Measurements from ENCODE around the gene SLC15A3. TPM values are rescaled to one million over a fixed set of nuclear protein-coding genes. Genes with fewer than 3 reads are reported as not detected.
A peak's percentile ranks its signal among the peaks of the same experiment; 100 is the strongest.

Gene SLC15A3
- total RNA-seq (100 to 1,000 TPM in 1 of 5 experiments, 10 to 100 TPM in 3, 1 to 10 TPM in 1; 2.9 to 101 (median 10.8) TPM), polyA plus RNA-seq (1 to 10 TPM in 1 of 2 donors, under 1 TPM in 1; 0.85 to 2.6 TPM), total RNA-seq (12.2 reads per million, percentile 40 among the genes with 10 or more reads in this experiment)

DNA sequence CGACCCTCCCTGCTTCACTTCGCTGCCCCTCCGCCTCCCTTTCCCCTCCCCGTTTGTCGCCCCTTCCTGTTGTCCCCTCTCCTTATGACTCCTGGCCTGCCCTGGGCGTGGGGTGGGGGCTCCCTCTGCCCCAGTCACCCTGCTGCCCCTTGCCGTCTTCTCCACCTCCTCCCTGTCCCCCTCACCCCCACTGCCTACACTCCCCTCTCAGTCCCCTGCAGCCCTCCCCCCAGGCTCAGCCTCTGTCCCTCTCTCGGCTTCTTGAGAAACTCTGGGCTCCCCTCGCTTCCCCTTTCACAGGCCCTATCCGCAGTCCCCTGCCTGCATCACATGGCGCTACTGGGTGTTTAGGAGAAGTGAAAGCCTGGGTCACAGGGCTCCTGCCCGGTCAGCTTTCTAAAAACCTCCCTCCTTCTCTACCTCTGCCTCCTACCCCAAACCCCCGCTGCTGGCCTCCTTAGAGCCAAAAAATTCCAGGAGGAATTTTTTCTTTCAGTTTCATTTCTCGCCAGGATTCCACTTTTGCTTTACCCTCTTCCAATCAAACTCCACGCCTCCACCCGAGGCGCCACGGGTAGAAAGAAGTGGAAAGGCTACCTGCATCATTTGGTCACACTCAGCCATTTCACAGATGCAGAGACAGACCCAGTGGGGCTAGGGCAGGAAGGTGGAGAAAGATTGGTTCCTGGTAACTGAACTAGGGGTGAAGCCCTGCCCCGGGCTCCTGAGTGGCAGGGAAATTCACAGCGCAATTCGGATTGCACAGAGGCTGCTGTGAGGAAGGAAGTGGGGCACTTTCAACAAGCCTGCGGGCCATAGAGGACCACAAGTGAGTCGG lies at the start of gene SLC15A3:
Gene SLC15A3, minus strand, starts transcription at position 273 of the 838 bp plus-strand sequence. CDS start 625 bp downstream, outside the sequence.
- CTCF ChIA-PET = no interaction called here

GRCh38 chr11:61000426-61000825 lies 48.5 kb upstream of the SLC15A3 start:
- intact Hi-C loops (cut with micrococcal nuclease) = no loop called here
- peaks cover 0 to 38% (median 25%) of the 10 kb centered on the region in 5 donors for H3K36me3 Mint-ChIP-seq
- Histone ChIP-seq H3K4me1 (ENCODE audit: control insufficient read depth in 2 of 2, insufficient read depth in 2 of 2, low read length in 2 of 2) (peaks cover 16 to 52% of the 10 kb centered on the region in 2 donors), H3K27ac (ENCODE audit: low read depth, low read length) (peak overlapping the region; percentile 46), H3K36me3 (ENCODE audit: control insufficient read depth in 2 of 3, insufficient read depth in 3 of 3, low read length in 3 of 3) (peaks cover 0 to 41% (median 8%) of the 10 kb centered on the region in 3 experiments), H3K9me3 (ENCODE audit: control insufficient read depth in 2 of 3, low read length in 3 of 3) (no peaks in the 10 kb centered on the region), H3K27me3 (ENCODE audit: control insufficient read depth in 2 of 2, insufficient read depth in 2 of 2, low read length in 2 of 2) (no peaks in the 10 kb centered on the region), H3K4me3 (ENCODE audit: low read length) (no peak overlapping the region)
- H3K27ac Mint-ChIP-seq = peak overlapping the region; percentile 48 to 97 (median 81)
- ChIA-PET CTCF (interaction anchor here (1.0 kb wide), 1 partner anchor 14 kb away, joined by 4 read pairs; no protein-coding TSS in a partner anchor), POLR2A (interaction anchor here (0.7 to 0.8 kb wide), 3 partner anchors 16 to 90 kb away, joined by 3 read pairs; no protein-coding TSS in a partner anchor)
- peaks cover 47 to 93% (median 85%) of the 10 kb centered on the region in 7 donors for H3K4me1 Mint-ChIP-seq
- H3K9me3 Mint-ChIP-seq = peaks cover 0 to 3% (median 0%) of the 10 kb centered on the region in 11 donors
- ATAC-seq (no peak), DNase-seq (no peak)
- peak overlapping the region in 7 of 10 donors; percentile 17 to 64 (median 35) for H3K4me3 Mint-ChIP-seq
- no peaks in the 10 kb centered on the region for H3K27me3 Mint-ChIP-seq

More for the DNA sequence above, at the start of gene SLC15A3:
- peak; percentile 73 for ATAC-seq
- Histone ChIP-seq H3K9me3 (ENCODE audit: control insufficient read depth in 2 of 3, low read length in 3 of 3) (no peaks in the 10 kb centered on the region), H3K27me3 (ENCODE audit: control insufficient read depth in 2 of 2, insufficient read depth in 2 of 2, low read length in 2 of 2) (no peaks in the 10 kb centered on the region), H3K4me3 (ENCODE audit: low read length) (peak within 1 kb of the TSS; percentile 58), H3K36me3 (ENCODE audit: control insufficient read depth in 2 of 3, insufficient read depth in 3 of 3, low read length in 3 of 3) (no peaks in the 10 kb centered on the region), H3K4me1 (ENCODE audit: control insufficient read depth in 2 of 2, insufficient read depth in 2 of 2, low read length in 2 of 2) (peaks cover 0 to 21% of the 10 kb centered on the region in 2 donors), H3K27ac (ENCODE audit: low read depth, low read length) (peak within 1 kb of the TSS; percentile 67)
- Mint-ChIP-seq H3K4me3 (peak within 1 kb of the TSS; percentile 83 to 96 (median 90)), H3K4me1 (peaks cover 16 to 44% (median 40%) of the 10 kb centered on the region in 7 donors), H3K27ac (peak within 1 kb of the TSS; percentile 81 to 97 (median 96)), H3K27me3 (peaks cover 0 to 44% (median 0%) of the 10 kb centered on the region in 5 donors), H3K36me3 (peaks cover 0 to 4% (median 0%) of the 10 kb centered on the region in 5 donors), H3K9me3 (peaks cover 0 to 1% (median 0%) of the 10 kb centered on the region in 11 donors)
- DNase-seq = peak in 7 of 9 donors; percentile 55 to 66 (median 64)
- intact Hi-C loops (cut with micrococcal nuclease) = loop anchor here in 1 of 2 donors (1.0 to 2.0 kb wide), 2 partner anchors 37 to 111 kb away; no protein-coding TSS in a partner anchor
- POLR2A ChIA-PET = interaction anchor here (1.4 to 4.5 kb wide), 2 partner anchors 19 to 44 kb away, joined by 3 to 16 read pairs; partner anchors contain the start of gene CD6

DNA sequence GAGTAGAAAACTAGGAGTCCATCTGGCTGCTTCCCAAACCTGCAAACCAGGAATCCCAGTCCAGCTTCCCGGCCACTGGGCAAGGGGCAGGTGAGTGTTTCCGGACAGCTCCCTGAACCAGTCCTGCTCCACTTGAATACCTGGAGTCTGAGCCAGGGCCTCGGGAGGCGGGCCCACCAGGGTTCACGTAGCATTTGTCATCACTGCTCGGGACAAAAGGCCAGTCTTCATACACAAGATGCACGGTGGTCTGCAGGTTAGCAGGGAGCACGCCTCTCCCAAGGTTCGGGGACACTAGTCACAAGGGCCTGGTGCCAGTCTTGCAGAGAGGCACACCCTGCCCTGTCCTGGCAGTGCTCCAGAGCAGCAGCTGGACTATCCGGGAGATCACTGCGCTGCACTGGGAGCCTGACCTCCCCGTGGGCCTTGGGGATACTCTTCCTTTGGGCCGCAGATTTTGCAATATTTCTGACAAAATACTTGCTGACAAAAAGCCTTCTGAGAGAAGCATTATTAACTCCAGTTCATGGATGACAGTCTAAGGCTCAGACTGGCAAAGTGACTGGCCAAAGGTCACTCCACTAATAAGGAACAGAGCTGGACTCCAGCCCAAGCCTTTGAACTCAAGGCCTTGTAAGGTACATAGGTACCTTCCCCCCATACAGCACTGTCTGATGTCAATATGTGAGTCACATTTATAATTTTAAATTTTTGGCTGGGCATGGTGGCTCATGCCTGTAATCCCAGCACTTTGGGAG lies 44.6 kb upstream of the SLC15A3 start:
- Histone ChIP-seq H3K36me3 (ENCODE audit: control insufficient read depth in 2 of 3, insufficient read depth in 3 of 3, low read length in 3 of 3) (peaks cover 4 to 62% (median 21%) of the 10 kb centered on the region in 3 experiments), H3K4me3 (ENCODE audit: low read length) (no peak overlapping the region), H3K27me3 (ENCODE audit: control insufficient read depth in 2 of 2, insufficient read depth in 2 of 2, low read length in 2 of 2) (no peaks in the 10 kb centered on the region), H3K4me1 (ENCODE audit: control insufficient read depth in 2 of 2, insufficient read depth in 2 of 2, low read length in 2 of 2) (peaks cover 8 to 52% of the 10 kb centered on the region in 2 donors), H3K27ac (ENCODE audit: low read depth, low read length) (peak overlapping the region; percentile 28), H3K9me3 (ENCODE audit: control insufficient read depth in 2 of 3, low read length in 3 of 3) (no peaks in the 10 kb centered on the region)
- peak overlapping the region in 4 of 10 donors; percentile 37 to 56 (median 42) for H3K4me3 Mint-ChIP-seq
- ATAC-seq (no peak), DNase-seq (no peak)
- peaks cover 8 to 42% (median 37%) of the 10 kb centered on the region in 5 donors for H3K36me3 Mint-ChIP-seq
- H3K4me1 Mint-ChIP-seq = peaks cover 38 to 90% (median 79%) of the 10 kb centered on the region in 7 donors
- H3K27ac Mint-ChIP-seq = peak overlapping the region in 8 of 9 donors; percentile 59 to 93 (median 82)
- H3K27me3 Mint-ChIP-seq = no peaks in the 10 kb centered on the region
- intact Hi-C loops (cut with micrococcal nuclease) = no loop called here
- ChIA-PET POLR2A (interaction anchor here (0.6 to 1.0 kb wide), 3 partner anchors 8 to 58 kb away, joined by 3 read pairs; no protein-coding TSS in a partner anchor), CTCF (interaction anchor here (0.6 kb wide), 1 partner anchor 166 kb away, joined by 3 read pairs; no protein-coding TSS in a partner anchor)
- peaks cover 0 to 1% (median 0%) of the 10 kb centered on the region in 11 donors for H3K9me3 Mint-ChIP-seq

GRCh38 chr11:60995798-60996197 lies 43.8 kb upstream of the SLC15A3 start:
- H3K9me3 ChIP-seq (ENCODE audit: control insufficient read depth in 2 of 3, low read length in 3 of 3) = no peaks in the 10 kb centered on the region
- POLR2A ChIA-PET = interaction anchor here (0.6 kb wide), 1 partner anchor 47 kb away, joined by 3 read pairs; no protein-coding TSS in a partner anchor
- peaks cover 8 to 41% (median 38%) of the 10 kb centered on the region in 5 donors for H3K36me3 Mint-ChIP-seq
- H3K27me3 ChIP-seq (ENCODE audit: control insufficient read depth in 2 of 2, insufficient read depth in 2 of 2, low read length in 2 of 2) = no peaks in the 10 kb centered on the region
- ATAC-seq (no peak), DNase-seq (no peak)
- H3K27ac ChIP-seq (ENCODE audit: low read depth, low read length) = peak overlapping the region; percentile 28
- peak overlapping the region in 8 of 10 donors; percentile 12 to 80 (median 55) for H3K4me3 Mint-ChIP-seq
- H3K36me3 ChIP-seq (ENCODE audit: control insufficient read depth in 2 of 3, insufficient read depth in 3 of 3, low read length in 3 of 3) = peaks cover 4 to 65% (median 21%) of the 10 kb centered on the region in 3 experiments
- no peak overlapping the region for H3K4me3 ChIP-seq (ENCODE audit: low read length)
- peak overlapping the region; percentile 25 to 93 (median 89) for H3K27ac Mint-ChIP-seq
- H3K4me1 ChIP-seq (ENCODE audit: control insufficient read depth in 2 of 2, insufficient read depth in 2 of 2, low read length in 2 of 2) = peaks cover 8 to 58% of the 10 kb centered on the region in 2 donors
- peaks cover 0 to 1% (median 0%) of the 10 kb centered on the region in 11 donors for H3K9me3 Mint-ChIP-seq
- intact Hi-C loops (cut with micrococcal nuclease) = no loop called here
- CTCF ChIA-PET = interaction anchor here (0.6 kb wide), 1 partner anchor 166 kb away, joined by 3 read pairs; no protein-coding TSS in a partner anchor
- peaks cover 42 to 90% (median 81%) of the 10 kb centered on the region in 7 donors for H3K4me1 Mint-ChIP-seq
- no peaks in the 10 kb centered on the region for H3K27me3 Mint-ChIP-seq

GRCh38 chr11:60994541-60995080 lies 42.6 kb upstream of the SLC15A3 start:
- Histone ChIP-seq H3K4me1 (ENCODE audit: control insufficient read depth in 2 of 2, insufficient read depth in 2 of 2, low read length in 2 of 2) (peaks cover 9 to 60% of the 10 kb centered on the region in 2 donors), H3K27ac (ENCODE audit: low read depth, low read length) (peak overlapping the region; percentile 36), H3K27me3 (ENCODE audit: control insufficient read depth in 2 of 2, insufficient read depth in 2 of 2, low read length in 2 of 2) (no peaks in the 10 kb centered on the region), H3K36me3 (ENCODE audit: control insufficient read depth in 2 of 3, insufficient read depth in 3 of 3, low read length in 3 of 3) (peaks cover 4 to 58% (median 21%) of the 10 kb centered on the region in 3 experiments), H3K9me3 (ENCODE audit: control insufficient read depth in 2 of 3, low read length in 3 of 3) (no peaks in the 10 kb centered on the region), H3K4me3 (ENCODE audit: low read length) (no peak overlapping the region)
- ATAC-seq (peak; percentile 67), DNase-seq (no peak)
- Mint-ChIP-seq H3K4me1 (peaks cover 37 to 92% (median 84%) of the 10 kb centered on the region in 7 donors), H3K36me3 (peaks cover 8 to 42% (median 40%) of the 10 kb centered on the region in 5 donors), H3K27ac (peak overlapping the region; percentile 83 to 97 (median 91)), H3K27me3 (no peaks in the 10 kb centered on the region), H3K4me3 (peak overlapping the region in 9 of 10 donors; percentile 46 to 81 (median 67)), H3K9me3 (no peaks in the 10 kb centered on the region)
- intact Hi-C loops (cut with micrococcal nuclease) = loop anchor here (1.0 kb wide), 2 partner anchors 8 to 10 kb away; no protein-coding TSS in a partner anchor
- POLR2A ChIA-PET = interaction anchor here (0.8 to 1.0 kb wide), 3 partner anchors 8 to 113 kb away, joined by 3 to 4 read pairs (median 3); no protein-coding TSS in a partner anchor
- CTCF ChIA-PET = interaction anchor here (0.9 kb wide), 2 partner anchors 83 to 117 kb away, joined by 3 read pairs; no protein-coding TSS in a partner anchor
